NCI-H2196 treated with DMSO at 0.1 percent for 48 hours (cell line): Measurements from ENCODE around the gene TENT4B.
"Not testable (repeated sequence)": the region's sequence is repeated elsewhere in the genome, so short reads cannot be mapped to it uniquely, and the experiment has no call there.

Experiments
- DNase-seq: peaks from one replicate; lab custom pipeline; 2025; ENCODE audit not compliant: unreplicated experiment; lab: John Stamatoyannopoulos, UW

TENT4B gene

GRCh38 chr16:50152807-50153595, at the start of gene TENT4B:
Gene TENT4B, plus strand, starts transcription at chr16:50153306. Its CDS starts 316 bp downstream, at chr16:50153622.
- DNase-seq = peak; percentile 15

GRCh38 chr16:50103764-50104163, 49.3 kb upstream of the TENT4B start:
- no peak for DNase-seq

GRCh38 chr16:50114357-50115129, 38.6 kb upstream of the TENT4B start:
- no peak for DNase-seq

- no peak for DNase-seq
These were observed 32.4 kb upstream of the TENT4B start for GRCh38 chr16:50120711-50121110.

GRCh38 chr16:50121278-50121677, 31.8 kb upstream of the TENT4B start:
- DNase-seq = no peak

- DNase-seq = peak; percentile 3
These were observed 31.2 kb upstream of the TENT4B start for GRCh38 chr16:50121721-50122445.

- DNase-seq = no peak
These were observed 29.7 kb upstream of the TENT4B start for GRCh38 chr16:50123417-50123816.

- DNase-seq = no peak
These were observed 28.3 kb upstream of the TENT4B start for GRCh38 chr16:50124769-50125168.

GRCh38 chr16:50126183-50126582, 26.9 kb upstream of the TENT4B start:
- no peak for DNase-seq

- not testable (repeated sequence) for DNase-seq
These were observed 20.5 kb upstream of the TENT4B start for GRCh38 chr16:50132571-50132970.

- DNase-seq = no peak
These were observed 19.9 kb upstream of the TENT4B start for GRCh38 chr16:50133214-50133613.

- no peak for DNase-seq
These were observed 16.7 kb upstream of the TENT4B start for GRCh38 chr16:50136399-50136798.

- no peak for DNase-seq
These were observed 15.8 kb upstream of the TENT4B start for GRCh38 chr16:50137268-50137667.

GRCh38 chr16:50139580-50139979, 13.5 kb upstream of the TENT4B start:
- DNase-seq = no peak

- DNase-seq = no peak
These were observed 8.9 kb upstream of the TENT4B start for GRCh38 chr16:50144211-50144610.

- no peak for DNase-seq
These were observed 6.3 kb upstream of the TENT4B start for GRCh38 chr16:50146479-50147435.

GRCh38 chr16:50151322-50151721, 1.8 kb upstream of the TENT4B start:
- DNase-seq = no peak

- no peak for DNase-seq
These were observed 1.4 kb upstream of the TENT4B start for GRCh38 chr16:50151756-50152155.

GRCh38 chr16:50152351-50152806, 727 bp upstream of the TENT4B start:
- no peak for DNase-seq
